GM18907 (cell line): ENCODE data around the gene OR2V1.
"Not testable (repeated sequence)": the region's sequence is repeated elsewhere in the genome, so short reads cannot be mapped to it uniquely, and the experiment has no call there.

ENCODE experiments used
- ATAC-seq: cut with Tn5 transposase; IDR thresholded peaks from one replicate; pipeline ENCODE4 v1.9.1; 2021; ENCODE audit warnings: mild to moderate bottlenecking, moderate library complexity; ENCODE audit not compliant: unreplicated experiment

The OR2V1 gene, protein sequence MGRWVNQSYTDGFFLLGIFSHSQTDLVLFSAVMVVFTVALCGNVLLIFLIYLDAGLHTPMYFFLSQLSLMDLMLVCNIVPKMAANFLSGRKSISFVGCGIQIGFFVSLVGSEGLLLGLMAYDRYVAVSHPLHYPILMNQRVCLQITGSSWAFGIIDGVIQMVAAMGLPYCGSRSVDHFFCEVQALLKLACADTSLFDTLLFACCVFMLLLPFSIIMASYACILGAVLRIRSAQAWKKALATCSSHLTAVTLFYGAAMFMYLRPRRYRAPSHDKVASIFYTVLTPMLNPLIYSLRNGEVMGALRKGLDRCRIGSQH

DNA sequence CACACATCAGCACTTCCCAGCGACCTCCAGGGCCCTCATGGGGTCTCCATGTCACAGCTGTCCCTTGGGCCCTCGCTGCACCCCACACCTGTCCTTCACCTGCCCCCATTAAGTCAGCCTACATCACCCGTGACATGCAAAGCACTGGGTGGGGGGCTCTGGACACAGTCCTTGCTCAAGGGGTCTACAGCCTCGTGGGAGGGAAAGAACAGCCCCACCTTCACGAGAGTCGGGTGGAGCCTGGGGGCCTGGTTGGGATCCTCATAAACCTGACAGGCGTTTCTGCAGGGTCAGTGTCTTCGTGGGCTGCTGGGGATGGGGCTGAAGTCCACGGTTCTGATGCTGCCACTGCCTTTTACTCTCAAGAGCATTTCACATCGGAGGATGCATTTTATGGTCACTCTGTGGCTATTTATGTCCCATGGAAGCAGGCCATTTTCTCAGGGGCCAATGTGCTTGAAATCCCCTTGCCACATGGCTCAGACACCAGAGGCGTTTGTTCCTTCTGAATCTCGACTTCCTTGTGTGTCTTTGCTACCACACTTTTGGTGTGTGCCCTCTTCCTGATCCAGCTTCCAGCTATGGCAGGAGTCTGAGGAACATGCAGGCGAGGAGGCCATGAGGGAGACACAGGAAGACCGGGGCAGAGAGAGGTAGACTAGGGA, at the start of gene OR2V1:
Gene OR2V1, minus strand, starts transcription at position 338 of the 665 bp plus-strand sequence. CDS start 5,865 bp downstream, outside the sequence.
- no peak for ATAC-seq

DNA sequence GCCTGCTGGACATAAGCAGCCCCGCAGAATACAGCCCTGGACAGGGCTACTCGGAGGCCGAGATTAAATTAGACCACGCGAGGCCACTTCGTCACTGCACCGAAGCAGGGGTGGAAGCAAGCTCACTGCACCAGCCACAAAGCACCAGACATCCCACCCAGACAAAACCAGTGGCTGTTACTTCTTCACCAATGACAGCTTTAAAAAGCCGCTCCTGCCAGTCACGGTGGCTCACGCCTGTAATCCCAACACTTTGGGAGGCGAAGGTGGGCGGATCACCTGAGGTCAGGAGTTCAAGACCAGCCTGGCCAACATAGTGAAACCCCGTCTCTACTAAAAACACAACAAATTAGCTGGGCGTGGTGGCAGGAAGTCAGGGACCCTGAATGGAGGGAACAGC, 46.6 kb upstream of the OR2V1 start:
- not testable (repeated sequence) for ATAC-seq

DNA sequence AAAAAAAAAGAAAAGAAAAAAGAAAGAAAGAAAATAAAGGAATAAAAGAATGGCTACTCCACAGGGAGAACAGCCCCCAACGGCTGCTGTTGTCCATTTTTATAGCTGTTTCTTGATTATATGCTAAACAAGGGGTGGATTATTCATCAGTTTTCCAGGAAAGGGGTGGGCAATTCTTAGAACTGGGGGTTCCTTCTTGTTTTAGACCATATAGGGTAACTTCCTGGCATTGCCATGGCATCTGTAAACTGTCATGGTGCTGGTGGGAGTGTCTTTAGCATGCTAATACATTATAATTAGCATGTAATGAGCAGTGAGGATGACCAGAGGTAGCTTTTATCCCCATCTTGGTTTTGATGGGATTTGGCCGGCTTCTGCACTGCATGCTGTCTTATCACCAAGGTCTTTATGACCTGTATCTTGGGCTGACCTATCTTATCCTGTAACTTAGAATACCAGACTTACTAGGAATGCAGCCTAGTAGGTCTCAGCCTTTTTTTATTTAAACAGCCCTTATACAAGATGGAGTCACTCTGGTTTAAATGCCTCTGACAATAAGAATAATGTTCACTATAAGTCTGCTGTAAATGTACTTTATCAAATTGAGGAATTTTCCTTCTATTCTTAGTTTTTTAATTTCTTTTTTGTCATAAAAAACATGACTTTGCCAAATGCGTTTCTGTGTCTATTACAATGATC, 45.4 kb upstream of the OR2V1 start:
- ATAC-seq = no peak

DNA sequence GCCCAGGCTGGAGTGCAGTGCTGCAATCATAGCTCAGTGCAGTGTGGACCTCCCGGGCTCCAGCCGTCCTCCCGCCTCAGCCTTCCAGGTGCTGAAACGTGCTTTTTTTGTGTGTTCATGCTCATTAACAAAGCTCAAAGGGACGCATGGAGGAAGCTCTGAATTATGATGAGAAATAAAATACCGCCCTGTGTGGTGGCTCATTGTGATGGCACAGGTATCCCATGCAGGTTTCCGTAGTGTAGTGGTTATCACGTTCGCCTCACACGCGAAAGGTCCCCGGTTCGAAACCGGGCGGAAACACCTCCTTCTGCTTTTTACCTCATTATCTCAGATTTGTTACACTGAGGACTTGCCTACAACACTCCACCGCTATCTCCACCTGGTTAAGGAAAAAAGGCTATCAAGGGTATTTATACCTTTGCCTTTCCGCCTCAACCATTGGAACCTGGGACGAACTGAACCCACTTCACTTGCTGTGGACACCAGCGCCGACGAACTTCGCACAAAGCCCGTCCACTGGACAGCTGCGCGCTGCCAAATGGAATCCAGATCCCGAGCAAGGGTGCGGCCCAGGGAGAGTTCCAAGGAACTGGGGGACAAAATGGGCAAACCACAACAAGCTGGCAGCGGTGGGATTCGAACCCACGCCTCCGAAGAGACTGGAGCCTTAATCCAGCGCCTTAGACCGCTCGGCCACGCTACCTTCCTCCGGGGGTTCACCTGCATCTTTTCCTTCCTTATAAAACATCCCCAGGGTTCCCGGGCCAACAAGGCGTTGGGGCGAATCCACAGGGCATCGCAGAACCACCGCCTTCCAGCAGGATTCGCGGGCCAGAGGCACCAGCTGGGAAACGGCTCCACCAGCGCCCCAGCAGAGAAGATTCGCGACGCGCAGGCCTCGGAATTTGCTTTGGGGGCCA, 42.7 kb upstream of the OR2V1 start:
- ATAC-seq = peak; percentile 60

DNA sequence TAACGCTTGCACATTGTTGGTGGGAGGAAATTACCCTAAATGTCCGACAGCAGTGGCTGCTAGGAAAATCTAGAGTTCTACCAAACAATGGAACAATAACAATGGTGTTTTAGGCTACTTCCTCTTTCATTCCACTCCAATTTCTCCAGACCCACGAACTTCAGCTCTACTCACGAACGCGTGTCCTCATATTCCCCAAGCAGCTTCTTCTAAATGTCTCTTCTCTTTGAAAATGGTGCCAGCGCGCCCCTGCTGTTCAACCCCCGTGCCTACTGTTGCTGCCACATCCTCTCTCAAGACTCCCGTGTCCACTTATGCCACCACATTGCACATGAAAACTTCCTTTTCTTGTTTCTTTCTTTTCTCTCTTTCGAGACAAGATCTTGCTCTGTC, 42.1 kb upstream of the OR2V1 start:
- peak; percentile 35 for ATAC-seq

DNA sequence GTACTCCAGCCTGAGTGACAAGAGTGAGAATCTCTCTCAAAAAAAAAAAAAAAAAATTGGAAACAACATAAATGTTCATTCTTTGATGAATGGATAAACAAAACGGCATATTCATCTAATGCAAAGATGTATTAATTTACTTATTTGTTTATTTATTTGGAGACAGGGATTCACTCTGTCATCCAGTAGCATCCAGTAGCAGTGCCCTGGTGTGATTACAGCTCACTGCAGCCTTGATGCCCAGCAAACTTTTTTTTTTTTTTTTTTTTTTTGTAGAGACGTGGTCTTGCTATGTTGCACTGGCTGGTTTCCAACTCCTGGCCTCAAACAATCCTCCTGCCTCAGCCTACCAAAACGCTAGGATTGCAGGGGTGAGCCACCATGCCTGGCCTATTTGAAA, 40.8 kb upstream of the OR2V1 start:
- no peak for ATAC-seq

DNA sequence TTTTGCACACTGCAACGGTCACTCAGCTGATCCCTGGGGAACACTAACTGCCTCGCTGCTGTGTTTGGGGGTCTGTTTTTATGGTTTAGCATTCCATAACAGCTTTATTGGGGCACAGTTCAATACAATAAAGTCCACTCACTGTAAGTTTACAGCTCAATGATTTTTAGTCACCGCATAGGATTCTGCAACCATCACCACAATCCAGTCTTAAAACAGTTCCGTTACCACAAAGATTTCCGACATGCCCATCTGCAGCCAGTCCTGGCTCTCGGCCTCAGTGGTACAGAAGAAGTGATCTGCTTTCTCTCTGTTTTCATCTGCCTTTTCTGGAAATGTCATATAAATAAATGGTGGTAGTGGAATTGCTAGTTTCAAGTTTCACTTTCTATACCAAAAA, 40.0 kb upstream of the OR2V1 start:
- no peak for ATAC-seq

DNA sequence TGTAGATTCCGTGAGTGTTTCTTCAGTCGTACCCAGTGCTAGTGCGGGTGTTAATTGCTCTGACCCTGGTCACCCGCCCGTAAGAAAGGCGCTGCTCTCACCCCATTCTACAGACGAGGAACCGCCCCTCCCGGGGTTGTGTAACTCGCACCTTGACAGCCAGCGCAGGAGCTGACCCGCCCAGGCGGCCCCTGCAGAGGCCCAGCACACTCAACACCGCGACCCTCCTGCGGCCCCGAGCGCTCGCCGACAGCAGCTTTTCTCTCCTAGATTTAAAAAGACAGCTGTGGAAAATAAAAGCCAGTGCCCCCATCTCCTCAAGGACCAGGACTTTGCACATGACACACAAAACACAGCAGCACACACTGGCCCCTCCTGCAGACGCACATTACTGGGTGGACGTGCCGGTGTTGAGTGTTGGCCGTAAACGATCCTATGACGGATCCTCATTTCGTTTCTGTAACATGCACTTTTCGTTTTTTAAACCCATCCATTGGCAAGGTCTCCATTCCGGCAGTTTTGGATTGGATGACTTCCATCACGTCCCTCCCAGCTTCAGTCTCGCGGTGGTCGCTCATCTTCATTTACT, 39.4 kb upstream of the OR2V1 start:
- ATAC-seq = no peak

DNA sequence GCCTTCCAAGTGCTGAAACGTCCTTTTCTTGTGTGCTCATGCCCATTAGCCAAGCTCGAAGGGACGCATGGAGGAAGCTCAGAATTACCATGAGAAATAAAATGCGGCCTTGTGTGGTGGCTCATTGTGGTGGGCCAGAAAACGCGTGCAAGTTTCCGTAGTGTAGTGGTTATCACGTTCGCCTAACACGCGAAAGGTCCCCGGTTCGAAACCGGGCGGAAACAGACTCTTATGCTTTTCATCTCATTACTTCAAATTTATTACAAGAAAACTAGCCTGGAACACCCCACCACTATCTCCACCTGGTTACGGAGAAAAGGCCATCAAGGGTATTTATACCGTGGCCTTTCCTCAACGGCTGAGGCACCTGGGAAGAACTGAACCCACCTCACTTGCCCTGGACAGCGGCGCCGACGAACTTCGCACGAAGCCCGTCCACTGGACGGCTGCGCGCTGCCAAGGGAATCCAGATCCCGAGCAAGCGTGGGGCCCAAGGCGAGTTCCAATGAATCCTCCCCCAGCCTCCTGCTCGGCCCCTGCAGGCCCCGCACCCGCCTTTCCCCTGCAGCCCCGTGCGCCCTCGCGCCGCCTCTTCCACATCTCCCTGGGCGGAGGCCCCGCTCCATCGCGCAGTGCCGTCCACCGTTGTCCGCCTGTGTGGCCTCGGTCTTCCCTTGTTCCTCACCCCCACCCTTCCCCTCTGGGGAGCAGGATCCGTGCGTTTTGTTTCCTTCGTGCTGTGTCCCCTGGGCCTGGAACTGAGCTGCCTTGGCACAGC, 38.7 kb upstream of the OR2V1 start:
- ATAC-seq = not testable (repeated sequence)

DNA sequence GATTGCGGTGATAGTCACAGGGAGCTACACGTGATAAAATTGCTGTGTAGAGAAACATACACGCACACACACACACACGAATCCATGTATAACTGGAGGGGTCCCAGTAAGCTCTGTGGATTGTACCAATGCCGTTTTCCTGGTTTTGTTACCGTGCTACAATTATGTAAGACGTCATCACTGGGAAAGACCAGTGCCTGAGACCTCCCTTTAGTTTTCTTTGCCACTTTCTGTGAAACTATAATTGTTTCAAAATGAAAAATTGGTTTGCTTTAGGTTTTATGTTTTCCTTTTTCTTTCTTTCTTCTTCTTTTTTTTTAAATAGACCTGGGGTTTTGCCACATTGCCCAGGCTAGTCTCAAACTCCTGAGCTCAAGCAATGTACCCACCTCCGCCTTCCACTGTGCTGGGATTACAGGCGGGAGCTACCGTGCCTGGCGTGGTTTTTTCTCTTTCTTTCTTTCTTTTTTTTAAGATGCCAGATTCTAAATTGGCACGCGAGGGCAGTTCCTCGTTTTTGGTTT, 37.7 kb upstream of the OR2V1 start:
- ATAC-seq = no peak

DNA sequence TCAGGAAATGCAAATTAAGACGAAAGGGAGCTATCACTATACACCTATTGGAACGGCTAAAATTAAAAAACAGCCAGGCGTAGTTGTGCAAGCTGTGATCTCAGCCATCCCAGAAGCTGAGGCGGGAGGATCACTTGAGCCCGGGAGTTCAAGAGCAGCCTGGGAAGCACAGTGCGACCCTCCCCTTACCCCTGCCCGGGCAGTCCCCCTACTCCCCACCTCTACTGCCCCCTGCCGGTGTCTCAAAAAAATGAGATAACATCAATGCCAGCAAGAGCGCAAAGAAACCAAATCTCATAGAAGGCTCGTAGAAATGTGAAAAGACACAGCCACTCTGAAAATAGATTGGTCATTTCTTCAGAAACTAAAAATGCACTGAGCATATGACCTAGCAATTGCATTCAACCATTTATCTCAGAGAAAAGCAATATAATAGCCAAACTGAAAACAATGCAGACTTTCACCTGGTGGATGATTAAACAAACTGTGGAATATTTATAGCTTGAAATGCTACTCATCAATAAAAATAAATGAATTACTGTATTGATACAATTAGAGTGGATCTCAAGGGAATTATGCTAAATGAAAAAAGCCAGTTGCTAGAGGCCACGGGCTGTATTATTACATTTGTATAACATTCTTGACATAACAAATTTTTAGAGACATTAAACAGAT, 37.0 kb upstream of the OR2V1 start:
- ATAC-seq = no peak

DNA sequence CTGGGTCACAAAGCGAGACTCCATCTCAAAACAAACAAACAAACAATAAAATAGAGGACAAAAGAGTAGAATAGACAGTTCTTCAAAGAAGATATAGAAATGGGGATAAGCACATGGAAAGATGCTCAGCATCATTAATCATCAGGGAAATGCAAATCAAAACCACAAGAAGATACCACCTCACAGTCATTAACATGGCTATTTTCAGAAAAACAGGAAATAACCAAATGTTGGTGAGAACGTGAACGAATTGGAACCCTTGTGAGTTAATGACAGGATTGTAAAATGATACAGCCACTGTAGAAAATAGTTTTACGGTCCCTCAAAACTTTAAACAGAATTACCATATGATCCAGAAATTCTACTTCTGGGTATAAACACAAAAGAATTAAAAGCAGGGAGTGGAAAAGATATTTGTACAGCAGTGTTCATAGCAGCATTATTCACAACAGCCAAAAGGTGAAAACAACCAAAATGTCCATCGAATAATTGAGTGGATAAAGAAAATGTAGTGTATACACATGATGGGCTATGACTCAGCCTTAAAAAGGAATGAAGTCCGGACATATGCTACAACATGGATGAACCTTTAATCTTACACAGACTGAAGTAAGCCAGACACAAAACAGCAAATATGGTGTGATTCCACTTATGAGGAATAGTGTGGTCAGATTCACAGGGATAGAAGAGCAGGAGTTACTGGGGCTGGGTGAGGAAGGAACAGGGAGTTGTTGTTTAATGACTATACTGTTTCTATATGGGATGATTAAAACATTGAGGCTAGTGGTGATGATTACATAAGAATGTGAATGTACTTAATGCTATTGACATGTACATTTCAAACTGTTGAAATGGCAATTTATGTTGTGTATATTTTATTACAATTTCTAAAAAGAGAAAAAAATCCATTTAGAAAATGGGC, 36.1 kb upstream of the OR2V1 start:
- no peak for ATAC-seq

DNA sequence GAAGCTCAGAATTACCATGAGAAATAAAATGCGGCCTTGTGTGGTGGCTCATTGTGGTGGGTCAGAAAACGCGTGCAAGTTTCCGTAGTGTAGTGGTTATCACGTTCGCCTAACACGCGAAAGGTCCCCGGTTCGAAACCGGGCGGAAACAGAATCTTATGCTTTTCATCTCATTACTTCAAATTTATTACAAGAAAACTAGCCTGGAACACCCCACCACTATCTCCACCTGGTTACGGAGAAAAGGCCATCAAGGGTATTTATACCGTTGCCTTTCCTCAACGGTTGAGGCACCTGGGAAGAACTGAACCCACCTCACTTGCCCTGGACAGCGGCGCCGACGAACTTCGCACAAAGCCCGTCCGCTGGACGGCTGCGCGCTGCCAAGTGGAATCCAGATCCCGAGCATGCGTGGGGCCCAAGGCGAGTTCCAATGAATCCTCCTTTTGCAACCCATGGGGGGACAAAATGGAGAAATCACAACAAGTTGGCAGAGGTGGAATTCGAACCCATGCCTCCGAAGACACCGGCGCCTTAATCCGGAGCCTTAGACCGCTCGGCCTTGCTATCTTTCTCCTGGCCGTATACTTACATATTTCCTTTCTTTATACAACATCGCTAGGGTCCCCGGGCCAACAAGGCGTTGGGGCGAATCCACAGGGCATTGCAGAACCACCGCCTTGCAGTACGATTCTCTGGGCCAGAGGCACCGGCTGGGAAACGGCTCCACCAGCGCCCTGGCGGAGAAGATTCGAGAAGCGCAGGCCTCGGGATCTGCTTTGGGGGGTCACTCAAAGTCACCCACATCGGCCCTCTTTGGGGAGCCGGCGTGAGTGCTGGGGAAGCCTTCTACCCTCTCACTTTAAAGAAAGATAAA, 33.3 kb upstream of the OR2V1 start:
- ATAC-seq = no peak

DNA sequence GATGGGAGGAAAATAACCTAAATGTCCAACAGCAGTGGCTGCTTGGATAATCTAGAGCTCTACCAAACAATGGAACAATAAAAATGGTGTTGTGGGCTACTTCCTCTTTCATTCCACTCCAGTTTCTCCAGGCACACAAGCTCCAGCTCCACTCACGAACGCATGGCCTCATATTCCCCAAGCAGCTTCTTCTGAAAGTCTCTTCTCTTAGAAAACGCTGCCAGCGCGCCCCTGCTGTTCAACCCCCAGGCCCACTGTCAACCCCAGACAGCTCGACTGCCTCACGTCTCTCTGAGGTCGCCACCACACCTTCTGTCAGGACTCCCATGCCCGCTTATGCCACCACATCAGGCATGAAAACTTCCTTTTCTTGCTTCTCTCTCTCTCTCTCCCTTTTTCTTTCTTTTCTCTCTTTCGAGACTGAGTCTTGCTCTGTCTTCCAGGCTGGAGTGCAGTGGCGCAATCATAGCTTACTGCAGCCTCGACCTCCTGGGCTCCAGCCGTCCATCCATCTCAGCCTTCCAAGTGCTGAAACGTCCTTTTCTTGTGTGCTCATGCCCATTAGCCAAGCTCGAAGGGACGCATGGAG, 32.6 kb upstream of the OR2V1 start:
- no peak for ATAC-seq

DNA sequence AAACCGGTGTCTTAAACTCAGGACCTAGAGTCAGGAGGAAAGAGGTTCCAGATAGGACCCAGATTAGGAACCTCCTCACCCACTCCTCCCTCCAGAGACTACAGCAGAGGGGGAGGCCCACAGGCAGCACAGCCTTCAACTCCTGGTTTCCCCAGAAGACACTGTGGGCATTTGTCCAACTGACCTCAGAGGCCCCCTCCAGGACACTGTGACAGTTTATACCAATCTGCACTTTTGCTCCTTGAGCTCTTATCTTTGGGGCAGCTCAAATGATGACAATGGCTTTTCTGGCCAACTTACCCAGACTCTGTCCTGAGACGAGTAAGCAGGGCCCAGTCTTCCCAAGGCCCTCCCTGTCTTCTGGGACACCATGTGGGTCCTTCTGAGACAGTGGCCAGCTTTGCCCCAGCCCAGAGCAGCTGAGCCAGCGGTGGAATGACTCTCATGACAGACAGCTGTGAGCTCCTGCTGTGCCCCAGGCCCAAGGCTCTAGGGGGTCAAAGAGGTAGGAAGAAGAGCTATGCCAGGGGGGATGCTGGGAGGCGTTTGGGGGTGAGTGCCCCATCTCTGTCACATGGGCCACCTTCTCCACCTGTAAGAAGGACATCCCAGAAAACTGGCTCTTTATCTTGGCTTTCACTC, 30.7 kb upstream of the OR2V1 start:
- ATAC-seq = peak; percentile 12
